Measurements from ENCODE around the gene HDAC4. TPM values are rescaled to one million over a fixed set of nuclear protein-coding genes. Genes with fewer than 3 reads are reported as not detected.

Gene HDAC4
- total and polyA plus RNA-seq, 10 of the 15 experiments (the other 5 are each of a cell fraction or from before 2014, with no cell fraction given) = 0.22 to 15.7 (median 4.8) TPM

DNA sequence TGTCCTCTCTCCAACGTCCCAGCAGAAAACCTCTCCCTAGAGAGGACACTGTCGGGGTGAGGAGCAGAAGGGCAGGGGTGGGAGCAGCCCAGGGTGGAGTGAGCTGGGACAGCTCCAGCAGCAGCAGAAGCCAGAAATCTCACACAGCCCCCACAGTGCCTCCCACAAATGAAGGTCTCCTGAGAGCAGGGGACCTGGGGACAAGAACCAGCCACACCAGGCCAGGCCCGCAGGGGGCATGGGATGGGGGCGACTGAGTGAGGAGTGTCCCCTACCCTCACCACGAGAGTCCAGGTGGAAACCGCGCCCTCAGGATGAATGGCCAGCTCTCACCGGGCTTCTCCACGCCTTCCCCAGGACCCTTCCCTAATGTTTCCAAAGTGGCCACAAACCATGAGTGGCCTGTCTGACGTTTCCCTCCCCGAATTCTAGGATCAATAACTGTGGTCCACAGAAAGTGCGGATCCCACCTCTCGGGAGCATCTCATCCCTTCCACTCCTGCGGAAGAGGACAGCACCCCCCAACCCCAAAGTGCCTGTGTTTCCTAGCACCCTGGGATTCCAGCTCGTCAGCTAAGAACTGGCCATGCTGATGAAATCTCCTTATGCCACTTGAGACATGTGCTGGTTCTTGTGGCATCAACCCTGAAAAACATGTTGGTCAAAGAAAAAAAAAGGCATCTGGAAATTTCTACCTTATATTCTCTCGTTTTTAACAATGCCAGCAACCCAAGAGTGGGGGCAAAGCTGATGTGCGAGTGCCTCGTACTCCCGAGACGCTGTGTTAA is 121.1 kb downstream of the HDAC4 start (continued):
- TF ChIP-seq, protein P1, sequence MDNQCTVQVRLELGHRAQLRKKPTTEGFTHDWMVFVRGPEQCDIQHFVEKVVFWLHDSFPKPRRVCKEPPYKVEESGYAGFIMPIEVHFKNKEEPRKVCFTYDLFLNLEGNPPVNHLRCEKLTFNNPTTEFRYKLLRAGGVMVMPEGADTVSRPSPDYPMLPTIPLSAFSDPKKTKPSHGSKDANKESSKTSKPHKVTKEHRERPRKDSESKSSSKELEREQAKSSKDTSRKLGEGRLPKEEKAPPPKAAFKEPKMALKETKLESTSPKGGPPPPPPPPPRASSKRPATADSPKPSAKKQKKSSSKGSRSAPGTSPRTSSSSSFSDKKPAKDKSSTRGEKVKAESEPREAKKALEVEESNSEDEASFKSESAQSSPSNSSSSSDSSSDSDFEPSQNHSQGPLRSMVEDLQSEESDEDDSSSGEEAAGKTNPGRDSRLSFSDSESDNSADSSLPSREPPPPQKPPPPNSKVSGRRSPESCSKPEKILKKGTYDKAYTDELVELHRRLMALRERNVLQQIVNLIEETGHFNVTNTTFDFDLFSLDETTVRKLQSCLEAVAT (IDR thresholded peaks at IDR 0.05) = no peak

DNA sequence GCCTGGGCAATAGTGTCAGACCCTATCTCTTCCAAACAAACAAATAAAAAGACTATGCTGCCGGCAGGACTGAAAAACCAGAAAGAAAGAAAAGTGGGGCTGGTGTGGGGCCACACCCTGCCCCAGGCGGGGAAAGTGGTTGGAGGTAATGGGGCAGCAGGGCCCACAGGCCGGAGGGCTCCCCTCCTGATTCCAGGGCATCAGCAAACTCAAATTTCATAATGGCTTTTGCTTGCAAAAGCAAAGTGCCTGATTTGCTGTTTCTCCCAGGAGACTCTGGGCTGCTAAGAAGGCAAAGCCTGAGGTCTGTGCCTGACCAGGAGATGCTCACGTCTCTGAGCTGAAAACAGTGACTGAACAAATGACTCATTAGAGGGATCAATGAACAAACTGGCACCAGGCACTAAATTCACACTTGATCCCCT is 121.9 kb downstream of the HDAC4 start:
- Histone ChIP-seq H3K9ac (ENCODE audit: control insufficient read depth, insufficient read depth, low read length) (no peak overlapping the region), H3K4me2 (ENCODE audit: control insufficient read depth, insufficient read depth) (no peak overlapping the region), H3K27me3 (replicated peaks in 1 of 2; ENCODE audit: control insufficient read depth in 2 of 2, insufficient read depth in 2 of 2, low read length in 1 of 2) (peaks cover 0 to 5% of the 10 kb centered on the region in 2 experiments; a peak in 1 of 4 replicates), H3K27ac (ENCODE audit: control insufficient read depth, insufficient read depth) (no peak overlapping the region), H3K79me2 (ENCODE audit: control insufficient read depth, insufficient read depth, low read length) (no peaks in the 10 kb centered on the region), H2AFZ (ENCODE audit: control insufficient read depth, low read depth, low read length) (no peak overlapping the region), H4K20me1 (ENCODE audit: control insufficient read depth, insufficient read depth) (peaks cover 8% of the 10 kb centered on the region), H3K4me1 (ENCODE audit: control insufficient read depth, insufficient read depth, low read length) (peaks cover 17% of the 10 kb centered on the region), H3K9me3 (replicated peaks; ENCODE audit: control insufficient read depth, insufficient read depth, low read length) (no peaks in the 10 kb centered on the region; the same call in 2 of the 3 replicates), H3K36me3 (ENCODE audit: control insufficient read depth in 2 of 2, insufficient read depth in 2 of 2, low read length in 1 of 2) (no peaks in the 10 kb centered on the region), H3K4me3 (no peak overlapping the region)
- BruUV-seq (replicated peaks) = no TSS peak
- intact Hi-C loops (cut with micrococcal nuclease; ENCODE audit: unreplicated experiment) = no loop called here
- ATAC-seq = no peak
- in situ Hi-C loops (cut with MboI) = no loop called here
- ChIA-PET SMC1A (ENCODE audit: uncharacterized antibody, unreplicated experiment) (no interaction called here), CTCF (interaction anchor here (1.6 kb wide), 1 partner anchor 12 kb away, joined by 5 read pairs; no protein-coding TSS in a partner anchor), RAD21 (ENCODE audit: unreplicated experiment) (no interaction called here), POLR2A (interaction anchor here (0.9 to 1.0 kb wide), 2 partner anchors 15 to 104 kb away, joined by 3 read pairs; no protein-coding TSS in a partner anchor)
- no peak for FAIRE-seq
- 73% methylated on average over 4 of the region's 4 CpGs for WGBS (ENCODE audit: insufficient coverage, insufficient replicate concordance, low lambda C conversion rate, missing lambda C conversion rate)
- TF ChIP-seq, protein P2, sequence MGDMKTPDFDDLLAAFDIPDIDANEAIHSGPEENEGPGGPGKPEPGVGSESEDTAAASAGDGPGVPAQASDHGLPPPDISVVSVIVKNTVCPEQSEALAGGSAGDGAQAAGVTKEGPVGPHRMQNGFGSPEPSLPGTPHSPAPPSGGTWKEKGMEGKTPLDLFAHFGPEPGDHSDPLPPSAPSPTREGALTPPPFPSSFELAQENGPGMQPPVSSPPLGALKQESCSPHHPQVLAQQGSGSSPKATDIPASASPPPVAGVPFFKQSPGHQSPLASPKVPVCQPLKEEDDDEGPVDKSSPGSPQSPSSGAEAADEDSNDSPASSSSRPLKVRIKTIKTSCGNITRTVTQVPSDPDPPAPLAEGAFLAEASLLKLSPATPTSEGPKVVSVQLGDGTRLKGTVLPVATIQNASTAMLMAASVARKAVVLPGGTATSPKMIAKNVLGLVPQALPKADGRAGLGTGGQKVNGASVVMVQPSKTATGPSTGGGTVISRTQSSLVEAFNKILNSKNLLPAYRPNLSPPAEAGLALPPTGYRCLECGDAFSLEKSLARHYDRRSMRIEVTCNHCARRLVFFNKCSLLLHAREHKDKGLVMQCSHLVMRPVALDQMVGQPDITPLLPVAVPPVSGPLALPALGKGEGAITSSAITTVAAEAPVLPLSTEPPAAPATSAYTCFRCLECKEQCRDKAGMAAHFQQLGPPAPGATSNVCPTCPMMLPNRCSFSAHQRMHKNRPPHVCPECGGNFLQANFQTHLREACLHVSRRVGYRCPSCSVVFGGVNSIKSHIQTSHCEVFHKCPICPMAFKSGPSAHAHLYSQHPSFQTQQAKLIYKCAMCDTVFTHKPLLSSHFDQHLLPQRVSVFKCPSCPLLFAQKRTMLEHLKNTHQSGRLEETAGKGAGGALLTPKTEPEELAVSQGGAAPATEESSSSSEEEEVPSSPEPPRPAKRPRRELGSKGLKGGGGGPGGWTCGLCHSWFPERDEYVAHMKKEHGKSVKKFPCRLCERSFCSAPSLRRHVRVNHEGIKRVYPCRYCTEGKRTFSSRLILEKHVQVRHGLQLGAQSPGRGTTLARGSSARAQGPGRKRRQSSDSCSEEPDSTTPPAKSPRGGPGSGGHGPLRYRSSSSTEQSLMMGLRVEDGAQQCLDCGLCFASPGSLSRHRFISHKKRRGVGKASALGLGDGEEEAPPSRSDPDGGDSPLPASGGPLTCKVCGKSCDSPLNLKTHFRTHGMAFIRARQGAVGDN (IDR thresholded peaks at IDR 0.05) = no peak
- no peak for TF ChIP-seq SIN3A (IDR thresholded peaks at IDR 0.05; ENCODE audit: low read depth, low read length)
- no peak for DNase-seq (ENCODE audit: low read depth, low spot score)

All from GM12878 (cell line).